ENCODE results near the gene HSD3B1. TPM values are rescaled to one million over a fixed set of nuclear protein-coding genes. Genes with fewer than 3 reads are reported as not detected.
"Not testable (repeated sequence)": the region's sequence is repeated elsewhere in the genome, so short reads cannot be mapped to it uniquely, and the experiment has no call there.

HSD3B1 gene
- total and polyA plus RNA-seq, 9 of the 15 experiments (the other 6 are each of a cell fraction or from before 2014, with no cell fraction given), result not detected

DNA sequence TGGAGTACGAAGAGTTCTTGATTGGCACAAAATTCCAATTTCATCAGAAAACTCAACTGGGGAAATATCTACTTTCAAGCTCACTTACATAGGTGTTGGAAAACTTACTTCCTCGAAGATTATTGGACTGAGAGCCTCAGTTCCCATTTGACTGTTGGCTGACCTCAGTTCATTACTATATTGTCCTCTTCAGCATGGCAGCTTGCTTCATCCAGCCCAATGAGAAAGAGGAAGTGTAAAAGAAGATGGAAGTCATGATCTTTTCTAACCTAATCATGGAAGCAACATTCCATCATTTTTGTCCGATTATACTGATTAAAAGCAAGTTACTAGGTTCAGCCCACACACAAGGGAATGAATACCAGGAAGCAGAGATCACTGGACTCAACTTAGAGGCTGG is 49.4 kb downstream of the HSD3B1 start:
- in situ Hi-C loops (cut with MboI) (no loop called here), intact Hi-C loops (cut with micrococcal nuclease) (no loop called here)
- ChIA-PET POLR2A (no interaction called here), CTCF (ENCODE audit: low intra/inter-chr PET ratio) (interaction anchor here (1.0 kb wide), 1 partner anchor 105 kb away, joined by 3 read pairs; no protein-coding TSS in a partner anchor)
- H2AFZ ChIP-seq (ENCODE audit: low read depth, low read length), result no peak overlapping the region
- no peak overlapping the region for H3K4me2 ChIP-seq (ENCODE audit: insufficient read depth, low read length)
- H3K9me3 ChIP-seq (replicated peaks; ENCODE audit: control insufficient read depth, insufficient read depth, low read depth, low read length), result no peaks in the 10 kb centered on the region
- ATAC-seq (no peak), DNase-seq (ENCODE audit: extremely low read depth in 1 of 4, low spot score in 3 of 4) (no peak), FAIRE-seq (no peak)
- no peaks in the 10 kb centered on the region for H3K9me1 ChIP-seq (ENCODE audit: control insufficient read depth, insufficient read depth, low read length)
- no peak overlapping the region for H3K4me3 ChIP-seq
- WGBS (ENCODE audit: insufficient coverage, low coverage, missing lambda C conversion rate), result 1% methylated on average over 3 of the region's 3 CpGs
- no peak overlapping the region for H3K27ac ChIP-seq (ENCODE audit: extremely low read depth, low read depth, low read length)
- no peaks in the 10 kb centered on the region for H3K79me2 ChIP-seq (ENCODE audit: control insufficient read depth, insufficient read depth, low read length)
- TF ChIP-seq SPI1 (IDR thresholded peaks at IDR 0.05; ENCODE audit: borderline replicate concordance, low read depth, low read length) (peak; percentile 86), POLR3A (IDR thresholded peaks at IDR 0.05; ENCODE audit: borderline replicate concordance, extremely low read depth, insufficient read depth, insufficient read length) (no peak)
- no peaks in the 10 kb centered on the region for H3K36me3 ChIP-seq (ENCODE audit: control insufficient read depth, insufficient read depth, low read length)
- no peak overlapping the region for H3K9ac ChIP-seq (ENCODE audit: insufficient read depth in 1 of 2, low read depth in 2 of 2, low read length in 2 of 2)
- no TSS peak for BruUV-seq (replicated peaks)
- H3K4me1 ChIP-seq (replicated peaks in 1 of 2; ENCODE audit: control insufficient read depth in 2 of 2, insufficient read depth in 2 of 2, low read length in 2 of 2), result no peaks in the 10 kb centered on the region; a peak in 1 of 5 replicates
- no peaks in the 10 kb centered on the region for H3K27me3 ChIP-seq (ENCODE audit: control insufficient read depth in 2 of 2, insufficient read depth in 2 of 2, low read length in 2 of 2)
- H4K20me1 ChIP-seq (replicated peaks; ENCODE audit: control insufficient read depth, insufficient read depth, low read length), result no peaks in the 10 kb centered on the region; the same call in 1 of the 2 replicates

DNA sequence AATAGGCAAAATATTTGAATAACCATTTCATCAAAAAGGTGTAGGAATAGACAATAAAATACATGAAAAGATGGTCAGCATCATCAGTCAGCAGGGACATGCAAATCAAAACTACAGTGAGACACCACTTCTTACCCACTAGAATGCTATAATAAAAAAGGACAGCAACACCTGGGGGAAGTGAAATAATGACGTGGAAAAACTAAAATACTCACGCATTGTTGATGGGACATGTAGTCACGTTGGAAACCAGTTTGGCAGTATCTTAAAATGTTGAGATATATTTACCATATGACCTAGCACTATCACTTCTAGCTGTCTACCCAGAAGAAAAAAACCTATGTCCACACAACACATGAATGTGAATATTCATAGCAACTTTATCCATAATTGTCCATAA is 53.4 kb downstream of the HSD3B1 start:
- H3K27me3 ChIP-seq (ENCODE audit: control insufficient read depth in 2 of 2, insufficient read depth in 2 of 2, low read length in 2 of 2); ATAC-seq; DNase-seq (ENCODE audit: extremely low read depth in 1 of 4, low spot score in 3 of 4); BruUV-seq (replicated peaks); H3K9me1 ChIP-seq (ENCODE audit: control insufficient read depth, insufficient read depth, low read length); H3K9ac ChIP-seq (ENCODE audit: insufficient read depth in 1 of 2, low read depth in 2 of 2, low read length in 2 of 2); H3K4me3 ChIP-seq; in situ Hi-C loops (cut with MboI); H3K27ac ChIP-seq (ENCODE audit: extremely low read depth, low read depth, low read length); H4K20me1 ChIP-seq (replicated peaks; ENCODE audit: control insufficient read depth, insufficient read depth, low read length); intact Hi-C loops (cut with micrococcal nuclease); H2AFZ ChIP-seq (ENCODE audit: low read depth, low read length); H3K4me2 ChIP-seq (ENCODE audit: insufficient read depth, low read length); POLR2A ChIA-PET; H3K9me3 ChIP-seq (replicated peaks; ENCODE audit: control insufficient read depth, insufficient read depth, low read depth, low read length); H3K4me1 ChIP-seq (replicated peaks in 1 of 2; ENCODE audit: control insufficient read depth in 2 of 2, insufficient read depth in 2 of 2, low read length in 2 of 2); H3K79me2 ChIP-seq (ENCODE audit: control insufficient read depth, insufficient read depth, low read length); H3K36me3 ChIP-seq (ENCODE audit: control insufficient read depth, insufficient read depth, low read length); CTCF ChIA-PET (ENCODE audit: low intra/inter-chr PET ratio): not testable (repeated sequence)
- peak; percentile 19 for FAIRE-seq
- 3% methylated on average over 3 of the region's 3 CpGs for WGBS (ENCODE audit: insufficient coverage, low coverage, missing lambda C conversion rate)
